Keratinocyte (primary cell): ENCODE results near the gene TRPM2. TPM values are rescaled to one million over a fixed set of nuclear protein-coding genes. Genes with fewer than 3 reads are reported as not detected.

ENCODE experiments used
- DNase-seq: peaks from one replicate; pipeline ENCODE4 v3.0.0-alpha.2; 2011; ENCODE audit warnings: low read depth, missing footprints, low spot score
- FAIRE-seq: peaks from 2 replicates; lab custom pipeline; 2011; peaks lifted over from hg19 to GRCh38; lab: Jason Lieb, UNC
- H2AFZ ChIP-seq: 2 replicates; pipeline ENCODE4 v1.6.0; 2012; ENCODE audit warnings: low read length, control low read depth, inconsistent platforms; ENCODE audit not compliant: control insufficient read depth
- H3K27ac ChIP-seq: 2 replicates; pipeline ENCODE4 v1.5.1; 2011; ENCODE audit warnings: low read length; ENCODE audit not compliant: control insufficient read depth, insufficient read depth
- H3K27me3 ChIP-seq: 3 replicates; pipeline ENCODE4 v1.6.0; 2011; ENCODE audit warnings: low read length; ENCODE audit not compliant: control insufficient read depth, insufficient read depth; ENCODE audit errors: extremely low read depth
- H3K36me3 ChIP-seq, 2 experiments: 2 replicates in 1 of 2; 3 replicates in 1 of 2; pipeline ENCODE4 v1.5.1; 2011; ENCODE audit warnings: low read length in 2 of 2, mild to moderate bottlenecking in 1 of 2; ENCODE audit not compliant: control insufficient read depth in 2 of 2, insufficient read depth in 2 of 2; ENCODE audit errors: extremely low read depth in 1 of 2
- H3K4me1 ChIP-seq: 3 replicates; pipeline ENCODE4 v1.5.1; 2011; ENCODE audit warnings: low read length; ENCODE audit not compliant: control insufficient read depth, insufficient read depth; ENCODE audit errors: extremely low read depth
- H3K4me2 ChIP-seq: 3 replicates; pipeline ENCODE4 v1.6.0; 2011; ENCODE audit warnings: low read depth, low read length; ENCODE audit not compliant: control insufficient read depth, insufficient read depth; ENCODE audit errors: extremely low read depth
- H3K4me3 ChIP-seq, 3 experiments: fragments of 200-600 bp in 1 of 3; sonication (generic) in 1 of 3; 2 replicates in 2 of 3; 3 replicates in 1 of 3; pipeline ENCODE4 v1.5.1; 2011 to 2016; ENCODE audit warnings: low read length in 3 of 3, mild to moderate bottlenecking in 3 of 3, control low read depth in 2 of 3, inconsistent platforms in 1 of 3, low read depth in 1 of 3, mixed read lengths in 1 of 3, mixed run types in 1 of 3, moderate library complexity in 1 of 3; ENCODE audit not compliant: control insufficient read depth in 2 of 3, insufficient read depth in 2 of 3; ENCODE audit errors: extremely low read depth in 1 of 3
- H3K79me2 ChIP-seq: 2 replicates; pipeline ENCODE4 v1.6.0; 2012; ENCODE audit warnings: low read length; ENCODE audit not compliant: control insufficient read depth, insufficient read depth
- H3K9ac ChIP-seq: 3 replicates; pipeline ENCODE4 v1.6.0; 2011; ENCODE audit warnings: low read length; ENCODE audit not compliant: control insufficient read depth, insufficient read depth; ENCODE audit errors: extremely low read depth
- H3K9me1 ChIP-seq: 3 replicates; pipeline ENCODE4 v1.6.0; 2011; ENCODE audit warnings: low read length; ENCODE audit not compliant: control insufficient read depth, insufficient read depth; ENCODE audit errors: extremely low read depth
- H3K9me3 ChIP-seq: 2 replicates; pipeline ENCODE4 v1.5.1; 2012; ENCODE audit warnings: low read depth, low read length; ENCODE audit not compliant: control insufficient read depth
- H4K20me1 ChIP-seq: 3 replicates; pipeline ENCODE4 v1.6.0; 2011; ENCODE audit warnings: low read length; ENCODE audit not compliant: control insufficient read depth, insufficient read depth; ENCODE audit errors: extremely low read depth
- EZH2 ChIP-seq: IDR thresholded peaks from one replicate; pipeline ENCODE4 v1.6.1; 2012; ENCODE audit warnings: inconsistent platforms, mild to moderate bottlenecking, low read length, moderate library complexity
- dilution Hi-C: fragments of 300-500 bp; cut with MboI; formaldehyde crosslinking; loops from one replicate; pipeline ENCODE4 v1.7.0; 2020; ENCODE audit warnings: low sequenced_read_pairs; ENCODE audit not compliant: extremely low pct_ligation_motif_present
- polyA plus RNA-seq, 5 experiments: library from polyadenylated mRNA; depleted of rRNA in 3 of 5; stranded (reverse) in 3 of 5; stranded (forward) in 1 of 5; unstranded in 1 of 5; fragments of >200 nt; gene quantifications; 1 replicate in 1 of 5; 2 replicates in 3 of 5; 3 replicates in 1 of 5; pipeline versions ENCODE4 v1.2.1 to v1.2.3, GENCODE V29; 2011 to 2012; ENCODE audit warnings: missing spikeins in 2 of 5, low read depth in 1 of 5, low replicate concordance in 1 of 5
- TF ChIP-seq, protein P1 (sequence below), 3 experiments: IDR thresholded peaks in 1 of 3; conservative IDR thresholded peaks in 1 of 3; optimal IDR thresholded peaks in 1 of 3; 2 replicates in 2 of 3; 3 replicates in 1 of 3; pipeline versions ENCODE3 to v1.5.1; 2011; ENCODE audit warnings: low read length in 3 of 3, mild to moderate bottlenecking in 3 of 3, moderate library complexity in 2 of 3, control low read depth in 1 of 3, inconsistent platforms in 1 of 3; ENCODE audit not compliant: insufficient read depth in 2 of 3; ENCODE audit errors: extremely low read depth in 1 of 3

The TRPM2 gene
- polyA plus RNA-seq, 1 donor (not counting 4 experiments of a cell fraction or from before 2014, with no cell fraction given), result 0.31 TPM

DNA sequence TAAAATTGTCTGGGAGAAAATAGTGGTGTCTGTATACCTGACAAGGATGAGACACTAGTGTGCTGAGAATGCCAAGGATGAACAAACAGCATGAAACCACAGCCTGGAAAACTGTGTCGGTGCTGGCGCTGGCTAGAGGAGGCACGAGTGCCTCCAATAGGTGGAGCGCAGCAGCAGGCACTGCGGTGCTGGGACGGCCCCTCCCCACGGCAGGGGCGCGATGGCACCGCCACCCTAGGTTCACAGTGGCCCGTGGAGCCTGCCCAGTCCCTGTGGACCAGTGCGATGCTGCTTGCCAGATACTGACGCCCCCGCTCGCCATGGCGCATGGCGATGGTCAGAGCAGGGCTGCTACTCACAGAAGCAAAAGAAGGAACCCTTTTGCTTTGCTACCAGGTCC lies 21.0 kb upstream of the TRPM2 start:
- H3K4me1 ChIP-seq, result no peaks in the 10 kb centered on the region
- H4K20me1 ChIP-seq, result no peaks in the 10 kb centered on the region
- no peak for TF ChIP-seq EZH2
- TF ChIP-seq, protein P1, sequence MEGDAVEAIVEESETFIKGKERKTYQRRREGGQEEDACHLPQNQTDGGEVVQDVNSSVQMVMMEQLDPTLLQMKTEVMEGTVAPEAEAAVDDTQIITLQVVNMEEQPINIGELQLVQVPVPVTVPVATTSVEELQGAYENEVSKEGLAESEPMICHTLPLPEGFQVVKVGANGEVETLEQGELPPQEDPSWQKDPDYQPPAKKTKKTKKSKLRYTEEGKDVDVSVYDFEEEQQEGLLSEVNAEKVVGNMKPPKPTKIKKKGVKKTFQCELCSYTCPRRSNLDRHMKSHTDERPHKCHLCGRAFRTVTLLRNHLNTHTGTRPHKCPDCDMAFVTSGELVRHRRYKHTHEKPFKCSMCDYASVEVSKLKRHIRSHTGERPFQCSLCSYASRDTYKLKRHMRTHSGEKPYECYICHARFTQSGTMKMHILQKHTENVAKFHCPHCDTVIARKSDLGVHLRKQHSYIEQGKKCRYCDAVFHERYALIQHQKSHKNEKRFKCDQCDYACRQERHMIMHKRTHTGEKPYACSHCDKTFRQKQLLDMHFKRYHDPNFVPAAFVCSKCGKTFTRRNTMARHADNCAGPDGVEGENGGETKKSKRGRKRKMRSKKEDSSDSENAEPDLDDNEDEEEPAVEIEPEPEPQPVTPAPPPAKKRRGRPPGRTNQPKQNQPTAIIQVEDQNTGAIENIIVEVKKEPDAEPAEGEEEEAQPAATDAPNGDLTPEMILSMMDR (optimal IDR thresholded peaks at IDR 0.05 in 1 of 3, IDR thresholded peaks at IDR 0.05 in 1 of 3, conservative IDR thresholded peaks at IDR 0.05 in 1 of 3; ENCODE audit: extremely low read depth in 1 of 3, insufficient read depth in 2 of 3, low read length in 3 of 3), result no peak
- DNase-seq (no peak), FAIRE-seq (no peak)
- no peaks in the 10 kb centered on the region for H3K9me1 ChIP-seq
- no peak overlapping the region for H3K27ac ChIP-seq
- H3K4me3 ChIP-seq, result no peak overlapping the region
- no peak overlapping the region for H3K4me2 ChIP-seq
- H3K27me3 ChIP-seq, result no peaks in the 10 kb centered on the region
- dilution Hi-C loops, result no loop called here
- peaks cover under 1 to 2% of the 10 kb centered on the region in 2 experiments for H3K36me3 ChIP-seq
- H3K9ac ChIP-seq, result no peak overlapping the region
- no peaks in the 10 kb centered on the region for H3K79me2 ChIP-seq
- H2AFZ ChIP-seq, result no peak overlapping the region
- no peaks in the 10 kb centered on the region for H3K9me3 ChIP-seq

DNA sequence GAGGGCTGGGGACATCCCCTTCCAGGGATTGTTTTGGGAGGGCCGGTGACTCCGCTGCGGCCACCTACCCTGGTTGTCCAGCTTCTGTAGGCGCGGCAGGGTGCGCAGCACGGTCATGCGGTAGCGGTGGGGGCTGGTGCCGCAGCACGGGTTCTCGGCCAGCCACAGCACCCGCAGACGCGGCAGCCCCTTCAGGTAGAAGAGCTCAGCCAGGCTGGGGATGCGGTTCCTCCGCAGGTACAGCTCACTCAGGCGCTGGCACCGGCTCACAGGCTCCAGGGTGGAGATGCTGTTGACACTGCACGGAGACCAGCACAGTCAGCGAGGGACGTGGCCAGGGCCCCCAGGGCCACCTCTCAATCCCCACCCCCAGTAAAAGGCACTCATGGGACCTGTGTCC lies 20.5 kb upstream of the TRPM2 start:
- H3K27me3 ChIP-seq, result no peaks in the 10 kb centered on the region
- H3K27ac ChIP-seq, result no peak overlapping the region
- TF ChIP-seq, protein P1 (optimal IDR thresholded peaks at IDR 0.05 in 1 of 3, IDR thresholded peaks at IDR 0.05 in 1 of 3, conservative IDR thresholded peaks at IDR 0.05 in 1 of 3; ENCODE audit: extremely low read depth in 1 of 3, insufficient read depth in 2 of 3, low read length in 3 of 3), result no peak
- TF ChIP-seq EZH2, result no peak
- DNase-seq (no peak), FAIRE-seq (no peak)
- H4K20me1 ChIP-seq, result no peaks in the 10 kb centered on the region
- no peak overlapping the region for H2AFZ ChIP-seq
- H3K9me3 ChIP-seq, result no peaks in the 10 kb centered on the region
- no peaks in the 10 kb centered on the region for H3K4me1 ChIP-seq
- H3K79me2 ChIP-seq, result no peaks in the 10 kb centered on the region
- H3K4me2 ChIP-seq, result no peak overlapping the region
- H3K4me3 ChIP-seq, result no peak overlapping the region
- no peaks in the 10 kb centered on the region for H3K9me1 ChIP-seq
- no peaks in the 10 kb centered on the region for H3K36me3 ChIP-seq
- no peak overlapping the region for H3K9ac ChIP-seq
- dilution Hi-C loops, result no loop called here
